ENCODE results near the gene RAB24.
"Not testable (repeated sequence)": the region's sequence is repeated elsewhere in the genome, so short reads cannot be mapped to it uniquely, and the experiment has no call there.

The RAB24 gene

DNA sequence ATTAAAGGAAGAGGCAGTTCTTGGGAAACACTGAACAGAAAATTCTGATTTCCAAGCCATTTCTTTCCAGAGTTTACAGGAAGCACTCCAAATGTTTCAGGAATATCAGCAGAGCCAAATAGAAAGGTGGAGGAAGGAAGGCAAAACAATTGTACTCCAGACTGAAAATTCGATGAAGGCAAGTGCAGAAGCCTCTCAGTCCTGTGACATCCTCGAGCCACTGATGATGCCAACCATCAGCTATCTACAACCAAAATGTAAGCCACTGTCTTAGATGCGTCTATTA, 45.8 kb upstream of the RAB24 start:
- peaks cover 0 to 50% (median 30%) of the 10 kb centered on the region in 4 donors for H3K4me1 ChIP-seq
- H3K36me3 ChIP-seq: peaks cover 7 to 25% (median 13%) of the 10 kb centered on the region in 3 donors
- intact Hi-C loops (cut with DNase I; ENCODE audit: low total_unique reads): no loop called here
- H3K27ac ChIP-seq: no peak overlapping the region
- no peak for DNase-seq
- H3K9me3 ChIP-seq: no peaks in the 10 kb centered on the region
- TF ChIP-seq, protein P1, sequence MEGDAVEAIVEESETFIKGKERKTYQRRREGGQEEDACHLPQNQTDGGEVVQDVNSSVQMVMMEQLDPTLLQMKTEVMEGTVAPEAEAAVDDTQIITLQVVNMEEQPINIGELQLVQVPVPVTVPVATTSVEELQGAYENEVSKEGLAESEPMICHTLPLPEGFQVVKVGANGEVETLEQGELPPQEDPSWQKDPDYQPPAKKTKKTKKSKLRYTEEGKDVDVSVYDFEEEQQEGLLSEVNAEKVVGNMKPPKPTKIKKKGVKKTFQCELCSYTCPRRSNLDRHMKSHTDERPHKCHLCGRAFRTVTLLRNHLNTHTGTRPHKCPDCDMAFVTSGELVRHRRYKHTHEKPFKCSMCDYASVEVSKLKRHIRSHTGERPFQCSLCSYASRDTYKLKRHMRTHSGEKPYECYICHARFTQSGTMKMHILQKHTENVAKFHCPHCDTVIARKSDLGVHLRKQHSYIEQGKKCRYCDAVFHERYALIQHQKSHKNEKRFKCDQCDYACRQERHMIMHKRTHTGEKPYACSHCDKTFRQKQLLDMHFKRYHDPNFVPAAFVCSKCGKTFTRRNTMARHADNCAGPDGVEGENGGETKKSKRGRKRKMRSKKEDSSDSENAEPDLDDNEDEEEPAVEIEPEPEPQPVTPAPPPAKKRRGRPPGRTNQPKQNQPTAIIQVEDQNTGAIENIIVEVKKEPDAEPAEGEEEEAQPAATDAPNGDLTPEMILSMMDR (IDR thresholded peaks at IDR 0.05): no peak
- no peak overlapping the region for H3K4me3 ChIP-seq
- H3K27me3 ChIP-seq: no peaks in the 10 kb centered on the region

DNA sequence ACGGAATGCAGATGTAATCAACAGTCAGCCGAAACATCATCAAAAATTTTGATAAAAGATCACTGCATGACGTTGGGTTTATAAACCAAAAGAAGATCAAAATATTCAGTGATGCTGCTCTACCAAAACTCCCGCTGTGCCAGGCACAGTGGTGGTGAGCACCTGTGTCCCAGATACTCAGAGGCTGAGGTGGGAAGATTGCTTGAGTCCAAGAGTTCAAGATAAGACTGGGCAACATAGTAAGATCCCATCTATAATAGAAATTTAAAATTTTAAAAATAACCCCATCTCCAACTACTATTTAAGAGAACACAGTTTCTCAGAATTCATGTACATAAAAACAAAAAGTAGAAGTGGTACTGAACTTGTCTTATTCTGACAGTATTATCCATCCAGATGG, 44.2 kb upstream of the RAB24 start:
- H3K27me3 ChIP-seq: no peaks in the 10 kb centered on the region
- intact Hi-C loops (cut with DNase I; ENCODE audit: low total_unique reads): no loop called here
- H3K4me1 ChIP-seq: peaks cover 0 to 50% (median 30%) of the 10 kb centered on the region in 4 donors
- TF ChIP-seq, protein P1 (IDR thresholded peaks at IDR 0.05): no peak
- no peak overlapping the region for H3K27ac ChIP-seq
- DNase-seq: no peak
- H3K4me3 ChIP-seq: no peak overlapping the region
- peaks cover 7 to 34% (median 17%) of the 10 kb centered on the region in 3 donors for H3K36me3 ChIP-seq
- no peaks in the 10 kb centered on the region for H3K9me3 ChIP-seq

DNA sequence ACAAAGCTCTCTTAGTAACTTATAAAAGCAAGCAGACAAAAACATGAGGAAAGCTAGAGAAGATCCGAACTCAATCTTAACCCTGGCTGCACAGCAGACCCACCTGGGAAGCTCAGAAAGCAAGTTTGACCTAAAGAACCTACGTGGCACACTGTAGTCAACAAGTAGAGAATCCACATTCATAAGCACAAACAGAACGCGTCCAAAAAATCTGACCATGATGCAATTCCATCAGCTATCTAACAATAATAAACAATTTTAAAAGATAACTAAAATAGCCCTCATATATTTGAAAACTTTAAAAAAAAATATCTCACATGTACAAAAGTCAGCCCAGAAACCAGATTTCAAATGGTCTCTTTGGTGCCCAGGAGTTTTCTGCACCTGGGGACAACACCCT, 43.3 kb upstream of the RAB24 start:
- Histone ChIP-seq H3K27me3 (no peaks in the 10 kb centered on the region), H3K27ac (no peak overlapping the region), H3K4me3 (no peak overlapping the region), H3K36me3 (peaks cover 7 to 38% (median 17%) of the 10 kb centered on the region in 3 donors), H3K9me3 (no peaks in the 10 kb centered on the region), H3K4me1 (peaks cover 0 to 45% (median 30%) of the 10 kb centered on the region in 4 donors)
- intact Hi-C loops (cut with DNase I; ENCODE audit: low total_unique reads): no loop called here
- no peak for DNase-seq
- TF ChIP-seq, protein P1 (IDR thresholded peaks at IDR 0.05): no peak

DNA sequence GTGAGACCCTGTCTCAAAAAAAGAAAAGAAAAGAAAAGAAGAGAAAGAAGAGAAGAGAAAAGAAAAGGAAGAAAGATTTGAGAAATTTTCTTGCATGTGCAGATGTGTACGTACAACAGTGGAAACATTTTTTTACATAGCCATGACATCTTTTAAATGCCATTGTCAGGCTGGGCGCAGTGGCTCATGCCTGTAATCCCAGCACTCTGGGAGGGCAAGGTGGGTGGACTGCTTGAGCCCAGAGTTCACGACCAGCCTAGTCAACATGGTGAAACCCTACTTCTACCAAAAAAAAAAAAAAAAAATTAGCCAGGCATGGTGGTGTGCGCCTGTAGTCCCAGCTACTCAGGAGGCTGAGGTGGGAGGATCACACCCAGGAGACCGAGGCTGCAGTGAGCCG, 41.4 kb upstream of the RAB24 start:
- Histone ChIP-seq H3K27me3 (no peaks in the 10 kb centered on the region), H3K9me3 (no peaks in the 10 kb centered on the region), H3K4me3 (no peak overlapping the region), H3K36me3 (peaks cover 7 to 49% (median 23%) of the 10 kb centered on the region in 3 donors), H3K27ac (no peak overlapping the region), H3K4me1 (peaks cover 0 to 33% (median 19%) of the 10 kb centered on the region in 4 donors)
- intact Hi-C loops (cut with DNase I; ENCODE audit: low total_unique reads): no loop called here
- DNase-seq: no peak
- TF ChIP-seq, protein P1 (IDR thresholded peaks at IDR 0.05): no peak

DNA sequence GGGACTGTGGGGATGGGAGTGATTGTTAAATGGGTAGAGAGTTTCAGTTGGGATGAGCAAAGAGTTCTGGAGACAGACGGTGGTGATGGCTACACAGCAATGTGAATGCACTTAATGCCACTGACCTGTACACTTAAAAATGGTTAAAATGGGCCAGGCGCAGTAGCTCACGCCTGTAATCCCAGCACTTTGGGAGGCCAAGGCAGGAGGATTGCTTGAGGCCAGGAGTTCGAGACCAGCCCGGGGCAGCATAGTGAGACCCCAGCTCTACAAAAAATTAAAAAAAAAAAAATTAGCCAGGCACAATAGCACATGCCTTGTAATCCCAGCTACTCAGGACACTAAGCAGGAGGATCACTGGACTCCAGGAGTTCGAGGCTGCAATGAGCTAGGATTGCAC, 40.3 kb upstream of the RAB24 start:
- no peak overlapping the region for H3K27ac ChIP-seq
- H3K36me3 ChIP-seq: peaks cover 7 to 49% (median 23%) of the 10 kb centered on the region in 3 donors
- no peaks in the 10 kb centered on the region for H3K9me3 ChIP-seq
- peaks cover 0 to 26% (median 12%) of the 10 kb centered on the region in 4 donors for H3K4me1 ChIP-seq
- no peak for DNase-seq
- no peak overlapping the region for H3K4me3 ChIP-seq
- H3K27me3 ChIP-seq: no peaks in the 10 kb centered on the region
- intact Hi-C loops (cut with DNase I; ENCODE audit: low total_unique reads): no loop called here
- TF ChIP-seq, protein P1 (IDR thresholded peaks at IDR 0.05): no peak

DNA sequence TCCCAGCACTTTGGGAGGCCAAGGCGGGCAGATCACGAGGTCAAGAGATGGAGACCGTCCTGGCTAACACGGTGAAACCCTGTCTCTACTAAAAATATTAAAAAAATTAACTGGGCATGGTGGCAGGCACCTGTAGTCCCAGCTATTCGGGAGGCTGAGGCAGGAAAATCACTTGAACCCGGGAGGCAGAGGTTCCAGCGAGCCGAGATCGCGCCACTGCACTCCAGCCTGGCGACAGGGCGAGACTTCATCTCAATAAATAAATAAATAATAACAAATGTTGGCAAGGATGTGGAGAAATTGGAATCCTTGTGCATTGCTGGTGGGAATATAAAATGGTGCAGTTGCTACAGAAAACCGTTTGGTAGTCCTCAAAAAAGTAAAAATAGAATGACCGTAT, 39.5 kb upstream of the RAB24 start:
- intact Hi-C loops (cut with DNase I; ENCODE audit: low total_unique reads); H3K27me3 ChIP-seq; DNase-seq; H3K4me3 ChIP-seq; H3K27ac ChIP-seq; H3K9me3 ChIP-seq: not testable (repeated sequence)
- peaks cover 7 to 56% (median 30%) of the 10 kb centered on the region in 3 donors for H3K36me3 ChIP-seq
- peaks cover 0 to 23% (median 7%) of the 10 kb centered on the region in 4 donors for H3K4me1 ChIP-seq
